Lower leg skin (tissue), 3 donors: ENCODE results near the gene DDI2.

Experiments
- POLR2A ChIP-seq, 2 donors: fragments of 450-650 bp; IDR thresholded peaks; one replicate each; pipeline ENCODE4 v1.6.1; 2016 to 2017; ENCODE audit warnings: antibody characterized with exemption in 2 of 2, mild to moderate bottlenecking in 1 of 2, moderate library complexity in 1 of 2
- TF ChIP-seq, protein P1 (sequence below), 3 donors: fragments of 450-650 bp; IDR thresholded peaks; one replicate each; pipeline ENCODE4 v1.5.1; 2016; ENCODE audit warnings: antibody characterized with exemption in 3 of 3, mild to moderate bottlenecking in 3 of 3, moderate library complexity in 2 of 3

DNA sequence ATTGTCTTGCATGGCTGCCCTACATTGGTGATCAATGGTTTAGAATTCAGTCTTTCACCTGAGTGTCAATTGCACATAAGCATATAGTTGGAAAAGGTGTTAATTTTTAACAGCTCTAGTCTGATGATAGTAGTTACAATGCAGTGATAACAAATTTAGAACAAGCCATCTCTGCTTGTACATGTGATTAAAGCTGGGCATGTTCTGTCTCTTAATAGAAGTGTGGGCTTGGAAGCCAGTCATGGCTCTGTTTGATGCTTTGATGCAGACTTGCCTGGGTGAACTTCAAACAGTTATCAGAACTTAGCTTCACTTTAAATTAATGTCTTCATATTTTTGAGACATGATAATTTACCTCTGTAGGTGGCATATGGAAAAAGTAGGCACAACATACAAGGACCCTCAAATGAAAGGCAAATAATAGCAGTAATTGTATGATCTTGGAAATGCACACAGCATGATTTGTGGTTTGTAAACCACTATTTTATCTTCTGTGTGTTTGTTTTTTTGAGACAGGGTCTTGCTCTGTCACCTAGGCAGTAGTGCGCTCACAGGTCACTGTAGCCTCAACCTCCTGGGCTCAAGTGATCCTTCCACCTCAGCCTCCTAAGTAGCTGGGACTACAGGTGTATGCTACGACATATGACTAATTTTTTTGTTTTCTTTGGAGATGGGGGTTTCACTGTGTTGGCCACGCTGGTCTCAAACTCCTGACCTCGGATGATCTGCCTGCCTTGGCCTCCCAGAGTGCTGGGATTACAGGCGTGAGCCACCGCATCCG, 3.8 kb downstream of the DDI2 start:
- TF ChIP-seq, protein P1, sequence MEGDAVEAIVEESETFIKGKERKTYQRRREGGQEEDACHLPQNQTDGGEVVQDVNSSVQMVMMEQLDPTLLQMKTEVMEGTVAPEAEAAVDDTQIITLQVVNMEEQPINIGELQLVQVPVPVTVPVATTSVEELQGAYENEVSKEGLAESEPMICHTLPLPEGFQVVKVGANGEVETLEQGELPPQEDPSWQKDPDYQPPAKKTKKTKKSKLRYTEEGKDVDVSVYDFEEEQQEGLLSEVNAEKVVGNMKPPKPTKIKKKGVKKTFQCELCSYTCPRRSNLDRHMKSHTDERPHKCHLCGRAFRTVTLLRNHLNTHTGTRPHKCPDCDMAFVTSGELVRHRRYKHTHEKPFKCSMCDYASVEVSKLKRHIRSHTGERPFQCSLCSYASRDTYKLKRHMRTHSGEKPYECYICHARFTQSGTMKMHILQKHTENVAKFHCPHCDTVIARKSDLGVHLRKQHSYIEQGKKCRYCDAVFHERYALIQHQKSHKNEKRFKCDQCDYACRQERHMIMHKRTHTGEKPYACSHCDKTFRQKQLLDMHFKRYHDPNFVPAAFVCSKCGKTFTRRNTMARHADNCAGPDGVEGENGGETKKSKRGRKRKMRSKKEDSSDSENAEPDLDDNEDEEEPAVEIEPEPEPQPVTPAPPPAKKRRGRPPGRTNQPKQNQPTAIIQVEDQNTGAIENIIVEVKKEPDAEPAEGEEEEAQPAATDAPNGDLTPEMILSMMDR (IDR thresholded peaks at IDR 0.05): no peak
- no peak for TF ChIP-seq POLR2A (IDR thresholded peaks at IDR 0.05)
